H9 (cell line): ENCODE measurements around the gene GPR157. TPM values are rescaled to one million over a fixed set of nuclear protein-coding genes. Genes with fewer than 3 reads are reported as not detected.

Source experiments
- DNase-seq: peaks from one replicate; pipeline ENCODE4 v3.0.0-alpha.2; 2017
- H2AFZ ChIP-seq: one replicate; pipeline ENCODE4 v1.6.1; 2013; ENCODE audit warnings: mild to moderate bottlenecking, low read length, control low read depth, moderate library complexity
- H2AK5ac ChIP-seq: 2 replicates; pipeline ENCODE4 v1.6.1; 2013; ENCODE audit warnings: low read length, control low read depth, mixed read lengths; ENCODE audit not compliant: insufficient read length
- H2BK120ac ChIP-seq: one replicate; pipeline ENCODE4 v1.6.1; 2013; ENCODE audit warnings: low read depth, mild to moderate bottlenecking, low read length, control low read depth, inconsistent platforms; ENCODE audit not compliant: poor library complexity, severe bottlenecking
- H2BK12ac ChIP-seq: 2 replicates; pipeline ENCODE4 v1.6.1; 2013; ENCODE audit warnings: low read length, control low read depth, mixed read lengths, low read depth; ENCODE audit not compliant: insufficient read length
- H2BK15ac ChIP-seq: 2 replicates; pipeline ENCODE4 v1.6.1; 2013; ENCODE audit warnings: low read depth, low read length, control low read depth
- H2BK20ac ChIP-seq: one replicate; pipeline ENCODE4 v1.6.1; 2013; ENCODE audit warnings: low read depth, mild to moderate bottlenecking, low read length, control low read depth, inconsistent platforms; ENCODE audit not compliant: poor library complexity, severe bottlenecking
- H2BK5ac ChIP-seq: 2 replicates; pipeline ENCODE4 v1.6.1; 2013; ENCODE audit warnings: low read length, control low read depth, mixed read lengths; ENCODE audit not compliant: insufficient read length
- H3K14ac ChIP-seq: 2 replicates; pipeline ENCODE4 v1.6.1; 2013; ENCODE audit warnings: low read length, control low read depth; ENCODE audit not compliant: insufficient read depth
- H3K18ac ChIP-seq: 2 replicates; pipeline ENCODE4 v1.6.1; 2013; ENCODE audit warnings: low read depth, mild to moderate bottlenecking, mixed read lengths, low read length, control low read depth; ENCODE audit not compliant: insufficient read length
- H3K23ac ChIP-seq: 2 replicates; pipeline ENCODE4 v1.6.1; 2013; ENCODE audit warnings: low read length, control low read depth, mixed read lengths, low read depth; ENCODE audit not compliant: insufficient read length
- H3K23me2 ChIP-seq: 2 replicates; pipeline ENCODE4 v1.6.1; 2013; ENCODE audit warnings: low read depth, mild to moderate bottlenecking, mixed read lengths, low read length, control low read depth; ENCODE audit not compliant: insufficient read length, poor library complexity, severe bottlenecking
- H3K27ac ChIP-seq: 2 replicates; pipeline ENCODE4 v1.5.1; 2013; ENCODE audit warnings: low read length, control low read depth, mixed read lengths, low read depth; ENCODE audit not compliant: insufficient read length
- H3K27me3 ChIP-seq: 2 replicates; pipeline ENCODE4 v1.6.1; 2013; ENCODE audit warnings: low read length, control low read depth, inconsistent platforms; ENCODE audit not compliant: insufficient read depth
- H3K4ac ChIP-seq: 2 replicates; pipeline ENCODE4 v1.6.1; 2013; ENCODE audit warnings: low read depth, mild to moderate bottlenecking, control low read depth, inconsistent platforms, low read length, moderate library complexity
- H3K4me1 ChIP-seq: 2 replicates; pipeline ENCODE4 v1.6.1; 2013; ENCODE audit warnings: low read length, control low read depth, inconsistent platforms; ENCODE audit not compliant: insufficient read depth
- H3K4me2 ChIP-seq: 2 replicates; pipeline ENCODE4 v1.6.1; 2013; ENCODE audit warnings: low read length, control low read depth, mixed read lengths; ENCODE audit not compliant: insufficient read length, insufficient read depth
- H3K56ac ChIP-seq: 2 replicates; pipeline ENCODE4 v1.6.1; 2013; ENCODE audit warnings: low read depth, mild to moderate bottlenecking, mixed read lengths, low read length, control low read depth; ENCODE audit not compliant: insufficient read length
- H3K79me1 ChIP-seq: 2 replicates; pipeline ENCODE4 v1.6.1; 2013; ENCODE audit warnings: low read depth, mild to moderate bottlenecking, moderate library complexity, low read length, control low read depth, inconsistent platforms; ENCODE audit not compliant: insufficient read depth, poor library complexity, severe bottlenecking
- H3K79me2 ChIP-seq: 2 replicates; pipeline ENCODE4 v1.6.1; 2013; ENCODE audit warnings: low read length, control low read depth, inconsistent platforms; ENCODE audit not compliant: insufficient read depth
- H3K9ac ChIP-seq: 2 replicates; pipeline ENCODE4 v1.6.1; 2013; ENCODE audit warnings: low read length, control low read depth, mixed read lengths; ENCODE audit not compliant: insufficient read length; ENCODE audit errors: extremely low read depth
- H3K9me3 ChIP-seq: one replicate; pipeline ENCODE4 v1.6.1; 2013; ENCODE audit warnings: low read depth, low read length, inconsistent platforms; ENCODE audit not compliant: control insufficient read depth
- H3T11ph ChIP-seq: one replicate; pipeline ENCODE4 v1.6.1; 2013; ENCODE audit warnings: mild to moderate bottlenecking, low read length, control low read depth, inconsistent platforms
- H4K20me1 ChIP-seq: one replicate; pipeline ENCODE4 v1.6.1; 2013; ENCODE audit not compliant: control insufficient read depth, insufficient read length, insufficient read depth
- H4K5ac ChIP-seq: 2 replicates; pipeline ENCODE4 v1.6.1; 2013; ENCODE audit warnings: low read depth, mild to moderate bottlenecking, mixed read lengths, low read length, control low read depth; ENCODE audit not compliant: insufficient read length
- H4K8ac ChIP-seq: replicated peaks from 2 replicates; pipeline ENCODE4 v1.6.1; 2013; ENCODE audit warnings: low read length, control low read depth, mixed read lengths, low read depth; ENCODE audit not compliant: insufficient read length
- H4K91ac ChIP-seq: 2 replicates; pipeline ENCODE4 v1.6.1; 2013; ENCODE audit warnings: low read depth, mild to moderate bottlenecking, moderate library complexity, mixed read lengths, low read length, control low read depth; ENCODE audit not compliant: insufficient read length
- H3K27ac Mint-ChIP-seq, 3 experiments: 2 replicates in 2 of 3; 3 replicates in 1 of 3; pipeline ENCODE4 v1.8.0; 2020 to 2021; ENCODE audit warnings: mixed read lengths in 3 of 3, mild to moderate bottlenecking in 1 of 3, moderate library complexity in 1 of 3
- H3K27me3 Mint-ChIP-seq: 2 replicates; pipeline ENCODE4 v1.8.0; 2021; ENCODE audit warnings: low read depth, mild to moderate bottlenecking, moderate library complexity, mixed read lengths
- H3K36me3 Mint-ChIP-seq, 3 experiments: 2 replicates in 2 of 3; 3 replicates in 1 of 3; pipeline ENCODE4 v1.8.0; 2020 to 2021; ENCODE audit warnings: low read depth in 3 of 3, mixed read lengths in 3 of 3; ENCODE audit not compliant: insufficient read depth in 1 of 3
- H3K4me1 Mint-ChIP-seq, 2 experiments: 2 replicates each; pipeline ENCODE4 v1.8.0; 2020; ENCODE audit warnings: mixed read lengths in 2 of 2
- H3K4me3 Mint-ChIP-seq, 2 experiments: 2 replicates in 1 of 2; 3 replicates in 1 of 2; pipeline ENCODE4 v1.8.0; 2020 to 2021; ENCODE audit warnings: mild to moderate bottlenecking in 2 of 2, mixed read lengths in 2 of 2, moderate library complexity in 1 of 2
- H3K9me3 Mint-ChIP-seq, 2 experiments: 2 replicates in 1 of 2; 3 replicates in 1 of 2; pipeline ENCODE4 v1.8.0; 2020; ENCODE audit warnings: mild to moderate bottlenecking in 2 of 2, mixed read lengths in 2 of 2, moderate library complexity in 1 of 2
- WGBS: extraction: QIAGEN DNeasy Blood & Tissue Kit; methylation state at CpG from one replicate; pipeline ENCODE4 v1.1.7; 2013; ENCODE audit warnings: missing lambda C conversion rate, low lambda C conversion rate, mixed read lengths; ENCODE audit not compliant: insufficient read length; ENCODE audit errors: extremely low coverage; 5-methylcytosine and 5-hydroxymethylcytosine counted together
- total RNA-seq: library from RNA; stranded (reverse); gene quantifications from 2 replicates; pipeline ENCODE4 v1.2.1, GENCODE V29; 2021
- TF ChIP-seq, protein P1 (sequence below): fragments of 200-600 bp; sonication (generic); conservative IDR thresholded peaks from 3 replicates; pipeline ENCODE4 v1.8.0; 2021; ENCODE audit warnings: antibody characterized with exemption, mild to moderate bottlenecking

The GPR157 gene
- total RNA-seq, 1 experiment from 2014 or later = 3.8 TPM

DNA sequence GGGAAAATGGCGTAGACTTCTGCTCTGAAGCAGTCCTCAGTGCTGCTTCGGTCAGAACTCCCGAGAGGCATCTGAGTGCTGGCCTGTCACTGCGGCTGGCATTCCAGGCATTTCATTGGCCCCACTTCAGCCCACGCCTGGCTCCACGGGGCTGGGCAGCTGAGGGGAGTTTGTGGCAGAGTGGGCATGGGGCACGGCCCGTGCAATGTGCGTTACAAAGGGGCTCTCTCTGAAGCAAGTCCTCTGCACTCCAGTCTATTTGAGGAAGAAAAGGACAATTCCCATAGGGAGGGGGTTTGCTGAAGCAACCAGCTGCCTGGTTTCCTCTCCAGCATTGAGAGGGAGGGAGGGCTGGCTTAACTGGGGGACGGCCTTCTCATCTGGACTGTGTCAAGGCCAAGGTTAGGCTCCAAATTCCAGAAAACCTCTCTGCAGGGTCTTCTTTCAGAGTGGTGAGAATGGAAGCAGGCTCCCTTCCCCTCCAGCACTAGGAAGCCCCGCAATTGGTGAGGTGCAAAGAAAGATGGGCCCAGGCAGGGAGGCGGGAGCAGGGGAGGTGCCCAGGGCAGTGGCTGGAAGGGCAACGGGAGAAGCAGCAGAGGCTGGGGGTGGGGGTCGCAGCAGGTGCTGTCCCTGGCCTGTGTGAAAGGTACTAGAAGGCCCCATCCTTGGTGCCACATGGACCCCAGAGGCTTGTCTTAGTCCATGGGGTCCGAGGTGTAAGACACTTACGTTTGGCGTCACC, 21.1 kb upstream of the GPR157 start:
- H3K27me3 ChIP-seq = no peaks in the 10 kb centered on the region
- no peaks in the 10 kb centered on the region for H3K9me3 ChIP-seq
- TF ChIP-seq, protein P1, sequence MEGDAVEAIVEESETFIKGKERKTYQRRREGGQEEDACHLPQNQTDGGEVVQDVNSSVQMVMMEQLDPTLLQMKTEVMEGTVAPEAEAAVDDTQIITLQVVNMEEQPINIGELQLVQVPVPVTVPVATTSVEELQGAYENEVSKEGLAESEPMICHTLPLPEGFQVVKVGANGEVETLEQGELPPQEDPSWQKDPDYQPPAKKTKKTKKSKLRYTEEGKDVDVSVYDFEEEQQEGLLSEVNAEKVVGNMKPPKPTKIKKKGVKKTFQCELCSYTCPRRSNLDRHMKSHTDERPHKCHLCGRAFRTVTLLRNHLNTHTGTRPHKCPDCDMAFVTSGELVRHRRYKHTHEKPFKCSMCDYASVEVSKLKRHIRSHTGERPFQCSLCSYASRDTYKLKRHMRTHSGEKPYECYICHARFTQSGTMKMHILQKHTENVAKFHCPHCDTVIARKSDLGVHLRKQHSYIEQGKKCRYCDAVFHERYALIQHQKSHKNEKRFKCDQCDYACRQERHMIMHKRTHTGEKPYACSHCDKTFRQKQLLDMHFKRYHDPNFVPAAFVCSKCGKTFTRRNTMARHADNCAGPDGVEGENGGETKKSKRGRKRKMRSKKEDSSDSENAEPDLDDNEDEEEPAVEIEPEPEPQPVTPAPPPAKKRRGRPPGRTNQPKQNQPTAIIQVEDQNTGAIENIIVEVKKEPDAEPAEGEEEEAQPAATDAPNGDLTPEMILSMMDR = no peak
- H3K27ac Mint-ChIP-seq = peak overlapping the region in 1 of 3 experiments; percentile 79; a peak in 1 of 7 replicates
- H3K9me3 Mint-ChIP-seq = no peaks in the 10 kb centered on the region
- H3K27me3 Mint-ChIP-seq = no peaks in the 10 kb centered on the region
- H2BK15ac ChIP-seq = no peak overlapping the region
- H2BK5ac ChIP-seq = no peak overlapping the region
- H2BK12ac ChIP-seq = no peak overlapping the region
- no peak overlapping the region for H3K4ac ChIP-seq
- H3K4me3 Mint-ChIP-seq = no peak overlapping the region
- no peaks in the 10 kb centered on the region for H4K20me1 ChIP-seq
- no peak overlapping the region for H2AK5ac ChIP-seq
- WGBS = no CpG with 5 or more reads among the region's 17 CpGs
- H3K56ac ChIP-seq = no peak overlapping the region
- no peaks in the 10 kb centered on the region; the same call in 1 of the 2 replicates for H3K79me2 ChIP-seq
- H3K18ac ChIP-seq = no peak overlapping the region
- H3K36me3 Mint-ChIP-seq = peaks cover 0 to 35% (median 14%) of the 10 kb centered on the region in 3 experiments; a peak in 4 of 7 replicates
- no peak overlapping the region for H3T11ph ChIP-seq
- H3K14ac ChIP-seq = no peak overlapping the region
- no peak overlapping the region for H3K27ac ChIP-seq
- no peaks in the 10 kb centered on the region for H3K4me1 ChIP-seq
- H4K8ac ChIP-seq = no peak overlapping the region
- H3K79me1 ChIP-seq = peaks cover 5% of the 10 kb centered on the region
- no peaks in the 10 kb centered on the region for H3K23me2 ChIP-seq
- no peak overlapping the region for H4K91ac ChIP-seq
- H3K4me2 ChIP-seq = no peak overlapping the region
- no peak overlapping the region for H3K23ac ChIP-seq
- DNase-seq = no peak
- peaks cover 5% of the 10 kb centered on the region in 2 experiments; a peak in 1 of 4 replicates for H3K4me1 Mint-ChIP-seq
- H2BK120ac ChIP-seq = no peak overlapping the region
- H3K9ac ChIP-seq = no peak overlapping the region
- no peak overlapping the region for H2AFZ ChIP-seq
- H4K5ac ChIP-seq = no peak overlapping the region
- H2BK20ac ChIP-seq = no peak overlapping the region
